A549 (cell line): Measurements from ENCODE around the gene BBS9.

Experiments used
- BHLHE40 ChIP-seq: IDR thresholded peaks from 2 replicates; pipeline ENCODE4 v1.6.1; 2012; ENCODE audit warnings: low read depth, low read length, inconsistent platforms
- CEBPB ChIP-seq, 2 experiments: fragments of >200 bp in 1 of 2; sonication (Bioruptor Twin) in 1 of 2; formaldehyde crosslinking in 1 of 2; IDR thresholded peaks; 2 replicates each; pipeline ENCODE4 v1.6.1; 2012 to 2016
- CHD2 ChIP-seq: fragments of 150-350 bp; IDR thresholded peaks from 2 replicates; pipeline ENCODE4 v1.6.1; 2014; ENCODE audit warnings: low read length; ENCODE audit not compliant: partially characterized antibody
- MYC ChIP-seq: IDR thresholded peaks from 2 replicates; pipeline ENCODE4 v1.6.1; 2012; ENCODE audit warnings: mild to moderate bottlenecking, inconsistent platforms, low read length, improper control_type of control experiment, borderline replicate concordance
- RAD21 ChIP-seq, 2 experiments: fragments of >200 bp in 1 of 2; sonication (Bioruptor Twin) in 1 of 2; formaldehyde crosslinking in 1 of 2; IDR thresholded peaks in 1 of 2; conservative IDR thresholded peaks in 1 of 2; 2 replicates in 1 of 2; 3 replicates in 1 of 2; pipeline ENCODE4 v1.6.1; 2012 to 2018; ENCODE audit warnings: inconsistent platforms in 1 of 2
- TF ChIP-seq, protein P1 (sequence below): fragments of >200 bp; sonication (Bioruptor Twin); formaldehyde crosslinking; IDR thresholded peaks from 3 replicates; pipeline ENCODE4 v1.5.1; 2016

GRCh38 chr7:33418251-33418701 is 288.9 kb downstream of the BBS9 start:
- TF ChIP-seq, protein P1, sequence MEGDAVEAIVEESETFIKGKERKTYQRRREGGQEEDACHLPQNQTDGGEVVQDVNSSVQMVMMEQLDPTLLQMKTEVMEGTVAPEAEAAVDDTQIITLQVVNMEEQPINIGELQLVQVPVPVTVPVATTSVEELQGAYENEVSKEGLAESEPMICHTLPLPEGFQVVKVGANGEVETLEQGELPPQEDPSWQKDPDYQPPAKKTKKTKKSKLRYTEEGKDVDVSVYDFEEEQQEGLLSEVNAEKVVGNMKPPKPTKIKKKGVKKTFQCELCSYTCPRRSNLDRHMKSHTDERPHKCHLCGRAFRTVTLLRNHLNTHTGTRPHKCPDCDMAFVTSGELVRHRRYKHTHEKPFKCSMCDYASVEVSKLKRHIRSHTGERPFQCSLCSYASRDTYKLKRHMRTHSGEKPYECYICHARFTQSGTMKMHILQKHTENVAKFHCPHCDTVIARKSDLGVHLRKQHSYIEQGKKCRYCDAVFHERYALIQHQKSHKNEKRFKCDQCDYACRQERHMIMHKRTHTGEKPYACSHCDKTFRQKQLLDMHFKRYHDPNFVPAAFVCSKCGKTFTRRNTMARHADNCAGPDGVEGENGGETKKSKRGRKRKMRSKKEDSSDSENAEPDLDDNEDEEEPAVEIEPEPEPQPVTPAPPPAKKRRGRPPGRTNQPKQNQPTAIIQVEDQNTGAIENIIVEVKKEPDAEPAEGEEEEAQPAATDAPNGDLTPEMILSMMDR, result no peak
- TF ChIP-seq BHLHE40 (no peak), CHD2 (no peak), CEBPB (IDR thresholded peaks at IDR 0.05) (no peak), RAD21 (conservative IDR thresholded peaks at IDR 0.05 in 1 of 2, IDR thresholded peaks at IDR 0.05 in 1 of 2) (no peak), MYC (no peak)
